HepG2 (cell line): Measurements from ENCODE around the gene ATF1. TPM values are rescaled to one million over a fixed set of nuclear protein-coding genes. Genes with fewer than 3 reads are reported as not detected.

Source experiments
- ATAC-seq: fragments of 200-7000 bp; cut with Tn5 transposase; 3 replicates; pipeline ENCODE4 v1.9.1; 2020; ENCODE audit warnings: mild to moderate bottlenecking, moderate library complexity
- BruUV-seq: library from RNA; stranded (reverse); fragments of 400-500 nt; replicated peaks from 2 replicates; lab custom pipeline; 2021; lab: Mats Ljungman, UMichigan
- CTCF ChIA-PET: fragments of 300-600 bp; formaldehyde crosslinking; extraction: SDS; loops from one replicate; lab custom pipeline; 2021; ENCODE audit warnings: low total read pairs, inconsistent platforms, low intra/inter-chr PET ratio; lab: Yijun Ruan, JAX
- POLR2A ChIA-PET: fragments of 350-600 bp; sonication (Branson Sonifier 250); formaldehyde crosslinking; loops from one replicate; lab custom pipeline; 2020; ENCODE audit warnings: antibody characterized with exemption, inconsistent platforms; lab: Yijun Ruan, JAX
- DNase-seq: peaks from one replicate; pipeline ENCODE4 v3.0.0-alpha.2; 2015; ENCODE audit warnings: low spot score
- FAIRE-seq: peaks from 3 replicates; lab custom pipeline; 2011; peaks lifted over from hg19 to GRCh38; lab: Jason Lieb, UNC
- H2AFZ ChIP-seq: one replicate; pipeline ENCODE4 v1.6.1; 2011; ENCODE audit warnings: low read length, inconsistent platforms
- H3K27ac ChIP-seq: fragments of 300-600 bp; 3 replicates; pipeline ENCODE4 v1.8.0; 2011; ENCODE audit warnings: mixed run types, mild to moderate bottlenecking, mixed read lengths, low read length, inconsistent platforms; ENCODE audit not compliant: insufficient read depth; ENCODE audit errors: extremely low read length
- H3K27me3 ChIP-seq, 2 experiments: fragments of 200-600 bp in 1 of 2; 2 replicates in 1 of 2; 3 replicates in 1 of 2; pipeline versions ENCODE4 v1.6.0 to v1.8.0; 2011; ENCODE audit warnings: low read length in 2 of 2, mild to moderate bottlenecking in 2 of 2, moderate library complexity in 2 of 2, inconsistent platforms in 1 of 2; ENCODE audit not compliant: insufficient read depth in 2 of 2, control insufficient read depth in 1 of 2
- H3K36me3 ChIP-seq, 2 experiments: fragments of 200-600 bp in 1 of 2; replicated peaks in 1 of 2; 2 replicates in 1 of 2; 3 replicates in 1 of 2; pipeline versions ENCODE4 v1.5.1 to v1.8.0; 2011; ENCODE audit warnings: low read length in 2 of 2, inconsistent platforms in 1 of 2; ENCODE audit not compliant: insufficient read depth in 2 of 2, control insufficient read depth in 1 of 2
- H3K4me1 ChIP-seq: 2 replicates; pipeline ENCODE4 v1.5.1; 2012; ENCODE audit warnings: low read length, inconsistent platforms; ENCODE audit not compliant: insufficient read depth
- H3K4me2 ChIP-seq: 2 replicates; pipeline ENCODE4 v1.6.0; 2011; ENCODE audit warnings: low read depth, low read length, inconsistent platforms
- H3K4me3 ChIP-seq, 3 experiments: fragments of 200-600 bp in 1 of 3; sonication (generic), shearing (Covaris generic) in 1 of 3; replicated peaks in 1 of 3; 2 replicates each; pipeline ENCODE4 v1.5.1; 2011 to 2016; ENCODE audit warnings: low read length in 3 of 3, inconsistent platforms in 2 of 3, low read depth in 2 of 3, mild to moderate bottlenecking in 2 of 3, control low read depth in 1 of 3, mixed read lengths in 1 of 3; ENCODE audit not compliant: insufficient read depth in 1 of 3
- H3K79me2 ChIP-seq: one replicate; pipeline ENCODE4 v1.6.1; 2011; ENCODE audit warnings: low read length, inconsistent platforms; ENCODE audit not compliant: insufficient read depth
- H3K9ac ChIP-seq: 2 replicates; pipeline ENCODE4 v1.6.0; 2011; ENCODE audit warnings: mild to moderate bottlenecking, low read depth, low read length, inconsistent platforms; ENCODE audit not compliant: insufficient read depth
- H3K9me3 ChIP-seq: 2 replicates; pipeline ENCODE4 v1.5.1; 2012; ENCODE audit warnings: mild to moderate bottlenecking, low read length
- H4K20me1 ChIP-seq: 2 replicates; pipeline ENCODE4 v1.6.0; 2011; ENCODE audit warnings: inconsistent platforms, mild to moderate bottlenecking, low read length, moderate library complexity; ENCODE audit not compliant: insufficient read depth
- ARNT ChIP-seq: fragments of 450-650 bp; IDR thresholded peaks from 2 replicates; pipeline ENCODE4 v1.6.1; 2017
- CEBPB ChIP-seq: IDR thresholded peaks from 2 replicates; pipeline ENCODE4 v1.6.1; 2011; ENCODE audit warnings: low read depth, low read length, improper control_type of control experiment, borderline replicate concordance
- DPF2 ChIP-seq: sonication (generic); formaldehyde crosslinking; IDR thresholded peaks from 2 replicates; pipeline ENCODE4 v1.4.0; 2020; ENCODE audit warnings: mild to moderate bottlenecking, low read depth, missing genetic modification reagents, borderline replicate concordance
- HDAC6 ChIP-seq: fragments of 200-600 bp; sonication (generic); IDR thresholded peaks from 2 replicates; pipeline ENCODE4 v1.7.0; 2017; ENCODE audit warnings: mild to moderate bottlenecking, antibody characterized with exemption, low read length, low read depth
- HNF4A ChIP-seq: sonication (generic); formaldehyde crosslinking; IDR thresholded peaks from 2 replicates; pipeline ENCODE4 v1.4.0; 2020; ENCODE audit warnings: missing genetic modification reagents
- MEIS1 ChIP-seq: sonication (generic); formaldehyde crosslinking; IDR thresholded peaks from 2 replicates; pipeline ENCODE4 v1.9.0; 2021; ENCODE audit warnings: mild to moderate bottlenecking, missing genetic modification reagents, moderate library complexity, borderline replicate concordance
- MXI1 ChIP-seq: IDR thresholded peaks from 3 replicates; pipeline ENCODE4 v1.6.1; 2012; ENCODE audit warnings: low read depth, low read length, inconsistent platforms, borderline replicate concordance
- NFE2 ChIP-seq: sonication (generic); formaldehyde crosslinking; IDR thresholded peaks from 2 replicates; pipeline ENCODE4 v1.4.0; 2020; ENCODE audit warnings: missing genetic modification reagents
- SAP130 ChIP-seq: IDR thresholded peaks from 2 replicates; pipeline ENCODE4 v1.6.1; 2016; ENCODE audit warnings: low read depth
- SMARCE1 ChIP-seq: fragments of 450-650 bp; IDR thresholded peaks from 2 replicates; pipeline ENCODE4 v1.6.1; 2017; ENCODE audit warnings: borderline replicate concordance
- SMC3 ChIP-seq: IDR thresholded peaks from 2 replicates; pipeline ENCODE4 v1.6.1; 2011; ENCODE audit warnings: low read length, improper control_type of control experiment
- SOX5 ChIP-seq: IDR thresholded peaks from 2 replicates; pipeline ENCODE4 v1.6.1; 2016; ENCODE audit warnings: borderline replicate concordance
- TCF7L2 ChIP-seq: IDR thresholded peaks from 2 replicates; pipeline ENCODE4 v1.6.1; 2011; ENCODE audit warnings: mild to moderate bottlenecking, low read depth, low read length, moderate library complexity
- TEAD3 ChIP-seq: optimal IDR thresholded peaks from 2 replicates; pipeline ENCODE3; 2016; ENCODE audit warnings: borderline replicate concordance
- ZMAT3 ChIP-seq: sonication (generic); formaldehyde crosslinking; conservative IDR thresholded peaks from 2 replicates; pipeline ENCODE4 v1.7.0; 2021; ENCODE audit warnings: missing genetic modification reagents
- ZNF598 ChIP-seq: sonication (generic); formaldehyde crosslinking; IDR thresholded peaks from 2 replicates; pipeline ENCODE4 v1.5.1; 2020; ENCODE audit warnings: mild to moderate bottlenecking, missing genetic modification reagents, borderline replicate concordance
- ZNF615 ChIP-seq: sonication (generic); formaldehyde crosslinking; IDR thresholded peaks from 2 replicates; pipeline ENCODE4 v1.5.0; 2020; ENCODE audit warnings: mild to moderate bottlenecking, missing genetic modification reagents, borderline replicate concordance
- WGBS: methylation state at CpG from one replicate; pipeline ENCODE4 v1.1.6; 2017; ENCODE audit warnings: low lambda C conversion rate; 5-methylcytosine and 5-hydroxymethylcytosine counted together
- in situ Hi-C: cut with HindIII; loops from 2 replicates; pipeline ENCODE4 v1.10.0; 2017; ENCODE audit warnings: low pct_unique_long_range_greater_than_20kb; ENCODE audit not compliant: extremely low pct_ligation_motif_present
- intact Hi-C: fragments of 100-400 bp; cut with micrococcal nuclease; formaldehyde crosslinking; loops from one replicate; pipeline ENCODE4 v1.10.0; 2022; ENCODE audit not compliant: unreplicated experiment
- polyA plus RNA-seq, 8 experiments: library from polyadenylated mRNA; depleted of rRNA in 3 of 8; stranded (reverse) in 7 of 8; unstranded in 1 of 8; fragments of >200 nt; fragmentation: Illumina TruSeq in 4 of 8; extraction: Trizol in 4 of 8; gene quantifications; 2 replicates each; pipeline versions ENCODE4 v1.2.1 to v1.2.3, GENCODE V29; 2011 to 2016; ENCODE audit warnings: low read depth in 4 of 8, missing spikeins in 1 of 8, mixed read lengths in 1 of 8; ENCODE audit not compliant: insufficient read depth in 1 of 8
- total RNA-seq, 5 experiments: library from RNA; depleted of rRNA; stranded (reverse); fragments of >200 nt; fragmentation: Illumina TruSeq; extraction: Trizol; gene quantifications; 2 replicates each; pipeline ENCODE4 v1.2.3, GENCODE V29; 2016; ENCODE audit warnings: low read depth in 1 of 5
- TF ChIP-seq, protein P1 (sequence below), 2 experiments: sonication (generic) in 1 of 2; formaldehyde crosslinking in 1 of 2; IDR thresholded peaks; 2 replicates each; pipeline versions ENCODE4 v1.4.0 to v1.6.1; 2018 to 2020; ENCODE audit warnings: missing genetic modification reagents in 2 of 2, borderline replicate concordance in 1 of 2, low read depth in 1 of 2, mild to moderate bottlenecking in 1 of 2, missing biosample characterization in 1 of 2
- TF ChIP-seq, protein P2 (sequence below): sonication (generic); formaldehyde crosslinking; IDR thresholded peaks from 2 replicates; pipeline ENCODE4 v1.4.0; 2020; ENCODE audit warnings: missing genetic modification reagents

Gene ATF1
- total and polyA plus RNA-seq, 2 of the 13 experiments (the other 11 are each of a cell fraction or from before 2014, with no cell fraction given) = 29.3 to 52.0 TPM

GRCh38 chr12:50765095-50765911, 1.4 kb downstream of the ATF1 start (continued):
- TF ChIP-seq, protein P1, sequence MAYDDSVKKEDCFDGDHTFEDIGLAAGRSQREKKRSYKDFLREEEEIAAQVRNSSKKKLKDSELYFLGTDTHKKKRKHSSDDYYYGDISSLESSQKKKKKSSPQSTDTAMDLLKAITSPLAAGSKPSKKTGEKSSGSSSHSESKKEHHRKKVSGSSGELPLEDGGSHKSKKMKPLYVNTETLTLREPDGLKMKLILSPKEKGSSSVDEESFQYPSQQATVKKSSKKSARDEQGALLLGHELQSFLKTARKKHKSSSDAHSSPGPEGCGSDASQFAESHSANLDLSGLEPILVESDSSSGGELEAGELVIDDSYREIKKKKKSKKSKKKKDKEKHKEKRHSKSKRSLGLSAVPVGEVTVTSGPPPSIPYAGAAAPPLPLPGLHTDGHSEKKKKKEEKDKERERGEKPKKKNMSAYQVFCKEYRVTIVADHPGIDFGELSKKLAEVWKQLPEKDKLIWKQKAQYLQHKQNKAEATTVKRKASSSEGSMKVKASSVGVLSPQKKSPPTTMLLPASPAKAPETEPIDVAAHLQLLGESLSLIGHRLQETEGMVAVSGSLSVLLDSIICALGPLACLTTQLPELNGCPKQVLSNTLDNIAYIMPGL (CRISPR knock-in tag; IDR thresholded peaks at IDR 0.05; ENCODE audit: borderline replicate concordance in 1 of 2, low read depth in 1 of 2) = peak in 1 of 2 experiments; percentile 74; a peak in 3 of 4 replicates
- TF ChIP-seq SMARCE1 = no peak
- TF ChIP-seq NFE2 (CRISPR knock-in tag) = no peak
- no peak for TF ChIP-seq ZNF615 (CRISPR knock-in tag)
- 0 out of 2 replicates have a peak, but pooled peaks have one; percentile 17 for TF ChIP-seq SOX5 (CRISPR knock-in tag)
- peak; percentile 87 for TF ChIP-seq CEBPB
- TF ChIP-seq SMC3 = peak; percentile 38; the same call in 1 of the 2 replicates
- 0 out of 2 replicates have a peak, but pooled peaks have one; percentile 48 for TF ChIP-seq ZMAT3 (CRISPR knock-in tag)
- peak; percentile 6 for TF ChIP-seq SAP130
- TF ChIP-seq DPF2 = no peak
- no peak for TF ChIP-seq HNF4A

- ChIA-PET POLR2A (interaction anchor here (1.5 kb wide), 1 partner anchor 19 kb away, joined by 5 read pairs; no protein-coding TSS in a partner anchor), CTCF (no interaction called here)
- ATAC-seq (no peak), DNase-seq (no peak), FAIRE-seq (no peak)
- Histone ChIP-seq H4K20me1 (peaks cover 5% of the 10 kb centered on the region; the same call in 1 of the 2 replicates), H3K27me3 (no peaks in the 10 kb centered on the region), H3K9me3 (no peaks in the 10 kb centered on the region), H3K27ac (no peak overlapping the region), H3K79me2 (peaks cover 75% of the 10 kb centered on the region), H3K4me2 (no peak overlapping the region), H3K4me1 (peaks cover 40% of the 10 kb centered on the region), H3K4me3 (no peak overlapping the region), H3K36me3 (peaks cover 0 to 6% of the 10 kb centered on the region in 2 experiments; a peak in 2 of 5 replicates), H3K9ac (no peak overlapping the region), H2AFZ (no peak overlapping the region)
- intact Hi-C loops = loop anchor here (5.0 to 10.0 kb wide), 3 partner anchors 59 to 576 kb away; partner anchors contain the start of gene CELA1
- in situ Hi-C loops = no loop called here
- WGBS = 82% methylated on average over 3 of the region's 3 CpGs
- no TSS peak for BruUV-seq
- no peak for TF ChIP-seq TEAD3
- TF ChIP-seq ARNT = no peak
- no peak for TF ChIP-seq HDAC6
- no peak for TF ChIP-seq ZNF598 (CRISPR knock-in tag)
- TF ChIP-seq MXI1 = no peak
- TF ChIP-seq, protein P2, sequence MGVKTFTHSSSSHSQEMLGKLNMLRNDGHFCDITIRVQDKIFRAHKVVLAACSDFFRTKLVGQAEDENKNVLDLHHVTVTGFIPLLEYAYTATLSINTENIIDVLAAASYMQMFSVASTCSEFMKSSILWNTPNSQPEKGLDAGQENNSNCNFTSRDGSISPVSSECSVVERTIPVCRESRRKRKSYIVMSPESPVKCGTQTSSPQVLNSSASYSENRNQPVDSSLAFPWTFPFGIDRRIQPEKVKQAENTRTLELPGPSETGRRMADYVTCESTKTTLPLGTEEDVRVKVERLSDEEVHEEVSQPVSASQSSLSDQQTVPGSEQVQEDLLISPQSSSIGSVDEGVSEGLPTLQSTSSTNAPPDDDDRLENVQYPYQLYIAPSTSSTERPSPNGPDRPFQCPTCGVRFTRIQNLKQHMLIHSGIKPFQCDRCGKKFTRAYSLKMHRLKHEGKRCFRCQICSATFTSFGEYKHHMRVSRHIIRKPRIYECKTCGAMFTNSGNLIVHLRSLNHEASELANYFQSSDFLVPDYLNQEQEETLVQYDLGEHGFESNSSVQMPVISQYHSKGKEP = no peak
- no peak for TF ChIP-seq MEIS1 (CRISPR knock-in tag)
- no peak for TF ChIP-seq TCF7L2
These were observed 4.5 kb downstream of the ATF1 start for GRCh38 chr12:50768391-50768790.
